ENCODE data around the gene GRIK2.
"Not testable (repeated sequence)": the region's sequence is repeated elsewhere in the genome, so short reads cannot be mapped to it uniquely, and the experiment has no call there.

The GRIK2 gene

GRCh38 chr6:101393251-101393828 lies at the start of gene GRIK2:
TSS of gene GRIK2 (plus strand) at chr6:101393708.
- DNase-seq (ENCODE audit: low spot score): no peak

- no peak for DNase-seq (ENCODE audit: low spot score)
These were observed 48.6 kb upstream of the GRIK2 start for GRCh38 chr6:101344885-101345284.

- no peak for DNase-seq (ENCODE audit: low spot score)
These were observed 44.7 kb upstream of the GRIK2 start for GRCh38 chr6:101348816-101349215.

GRCh38 chr6:101350631-101351030 lies 42.9 kb upstream of the GRIK2 start:
- DNase-seq (ENCODE audit: low spot score): not testable (repeated sequence)

GRCh38 chr6:101351173-101351572 lies 42.3 kb upstream of the GRIK2 start:
- no peak for DNase-seq (ENCODE audit: low spot score)

- DNase-seq (ENCODE audit: low spot score): no peak
These were observed 41.2 kb upstream of the GRIK2 start for GRCh38 chr6:101352316-101352715.

GRCh38 chr6:101365181-101365580 lies 28.3 kb upstream of the GRIK2 start:
- DNase-seq (ENCODE audit: low spot score): no peak

- DNase-seq (ENCODE audit: low spot score): no peak
These were observed 13.6 kb upstream of the GRIK2 start for GRCh38 chr6:101379926-101380325.

- DNase-seq (ENCODE audit: low spot score): no peak
These were observed 12.4 kb upstream of the GRIK2 start for GRCh38 chr6:101380897-101381630.

- DNase-seq (ENCODE audit: low spot score): not testable (repeated sequence)
These were observed 9.8 kb upstream of the GRIK2 start for GRCh38 chr6:101383747-101384146.

GRCh38 chr6:101386982-101387381 lies 6.5 kb upstream of the GRIK2 start:
- no peak for DNase-seq (ENCODE audit: low spot score)

GRCh38 chr6:101391772-101392585 lies 1.5 kb upstream of the GRIK2 start:
- no peak for DNase-seq (ENCODE audit: low spot score)

- no peak for DNase-seq (ENCODE audit: low spot score)
These were observed 800 bp upstream of the GRIK2 start for GRCh38 chr6:101392586-101393230.

GRCh38 chr6:101393829-101394251 lies 332 bp downstream of the GRIK2 start:
- no peak for DNase-seq (ENCODE audit: low spot score)

- no peak for DNase-seq (ENCODE audit: low spot score)
These were observed 1.4 kb downstream of the GRIK2 start for GRCh38 chr6:101394936-101395335.

- DNase-seq (ENCODE audit: low spot score): no peak
These were observed 1.8 kb downstream of the GRIK2 start for GRCh38 chr6:101395345-101395744.

- DNase-seq (ENCODE audit: low spot score): no peak
These were observed 3.2 kb downstream of the GRIK2 start for GRCh38 chr6:101396548-101397173.

- DNase-seq (ENCODE audit: low spot score): no peak
These were observed 3.7 kb downstream of the GRIK2 start for GRCh38 chr6:101397199-101397598.

GRCh38 chr6:101398716-101399615 lies 5.5 kb downstream of the GRIK2 start:
- no peak for DNase-seq (ENCODE audit: low spot score)

- DNase-seq (ENCODE audit: low spot score): no peak
These were observed 6.2 kb downstream of the GRIK2 start for GRCh38 chr6:101399616-101400162.
